Duodenal mucosa (tissue), 2 donors: ENCODE measurements around the gene CDH9.
"Not testable (repeated sequence)": the region's sequence is repeated elsewhere in the genome, so short reads cannot be mapped to it uniquely, and the experiment has no call there.

Experiments used
- H3K27ac ChIP-seq: one replicate; pipeline ENCODE4 v1.7.0; 2013; ENCODE audit warnings: low read depth, low read length
- H3K27me3 ChIP-seq, 2 donors: one replicate each; pipeline ENCODE4 v1.7.0; 2013; ENCODE audit warnings: low read length in 2 of 2, control low read depth in 1 of 2; ENCODE audit not compliant: insufficient read depth in 2 of 2, control insufficient read depth in 1 of 2
- H3K36me3 ChIP-seq, 2 donors: one replicate each; pipeline ENCODE4 v1.7.0; 2013; ENCODE audit warnings: low read length in 2 of 2, control low read depth in 1 of 2; ENCODE audit not compliant: insufficient read depth in 2 of 2, control insufficient read depth in 1 of 2
- H3K4me1 ChIP-seq, 2 donors: one replicate each; pipeline ENCODE4 v1.7.0; 2013; ENCODE audit warnings: low read length in 2 of 2, control low read depth in 1 of 2; ENCODE audit not compliant: insufficient read depth in 2 of 2, control insufficient read depth in 1 of 2
- H3K4me3 ChIP-seq, 2 donors: one replicate each; pipeline ENCODE4 v1.7.0; 2013; ENCODE audit warnings: low read length in 2 of 2, low read depth in 1 of 2
- H3K9ac ChIP-seq, 2 donors: one replicate each; pipeline ENCODE4 v1.7.0; 2013; ENCODE audit warnings: low read length in 2 of 2, low read depth in 1 of 2
- H3K9me3 ChIP-seq, 2 donors: one replicate each; pipeline ENCODE4 v1.7.0; 2013; ENCODE audit warnings: low read length in 2 of 2, control low read depth in 1 of 2; ENCODE audit not compliant: control insufficient read depth in 1 of 2

The CDH9 gene

DNA sequence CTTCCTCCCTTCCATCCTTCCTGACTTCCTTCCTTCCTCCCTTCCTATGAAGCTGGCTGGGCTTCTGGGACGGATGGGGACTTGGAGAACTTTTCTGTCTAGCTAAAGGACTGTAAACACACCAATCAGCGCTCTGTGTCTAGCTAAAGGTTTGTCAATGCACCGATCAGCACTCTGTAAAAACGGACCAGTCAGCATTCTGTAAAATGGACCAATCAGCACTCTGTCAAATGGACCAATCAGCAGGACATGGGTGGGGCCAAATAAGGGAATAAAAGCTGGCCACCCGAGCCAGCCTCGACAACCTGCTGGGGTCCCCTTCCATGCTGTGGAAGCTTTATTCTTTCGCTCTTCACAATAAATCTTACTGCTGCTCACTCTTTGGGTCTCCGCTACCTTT is 185.9 kb downstream of the CDH9 start:
- not testable (repeated sequence) for H3K4me1 ChIP-seq
- H3K9me3 ChIP-seq = peaks cover 17 to 36% of the 10 kb centered on the region in 2 donors

DNA sequence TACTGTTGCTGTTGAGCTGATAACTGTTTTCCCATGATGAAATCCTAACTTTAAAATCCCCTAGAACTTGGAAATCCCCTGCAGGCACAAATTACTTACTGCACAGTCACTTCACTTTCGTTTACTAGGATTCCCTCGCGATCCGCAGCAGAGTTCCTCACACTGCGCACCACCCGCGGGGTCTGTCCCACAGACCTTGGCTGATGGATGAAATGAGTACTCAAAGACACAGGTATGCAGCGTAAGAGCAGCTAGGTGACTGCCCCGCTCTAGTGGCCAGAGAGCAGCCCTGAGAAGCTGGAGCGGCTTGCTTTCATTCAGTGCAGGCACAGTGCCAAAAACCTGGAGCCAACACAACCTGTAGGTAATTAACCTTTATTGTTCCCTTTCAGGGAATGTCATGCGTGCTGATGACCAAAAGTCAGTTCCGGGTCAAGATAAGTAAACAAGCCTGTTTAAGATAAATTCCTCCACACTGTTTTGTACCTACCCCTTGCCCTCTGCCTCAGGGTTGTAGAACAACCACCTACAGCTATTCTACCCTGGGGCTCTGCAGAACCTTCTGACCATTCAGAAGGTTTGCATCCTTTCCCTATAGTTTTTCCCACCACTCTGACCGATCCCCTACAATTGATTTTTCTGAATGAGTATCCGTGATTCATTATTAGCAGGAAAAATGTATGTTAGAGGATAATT is 191.2 kb downstream of the CDH9 start:
- Histone ChIP-seq H3K4me3 (no peak overlapping the region), H3K36me3 (no peaks in the 10 kb centered on the region), H3K9me3 (peaks cover 0 to 14% of the 10 kb centered on the region in 2 donors), H3K4me1 (no peaks in the 10 kb centered on the region), H3K27ac (no peak overlapping the region), H3K9ac (no peak overlapping the region), H3K27me3 (no peaks in the 10 kb centered on the region)

More for the DNA sequence above, 185.9 kb downstream of the CDH9 start:
- H3K27ac ChIP-seq, H3K27me3 ChIP-seq, H3K9ac ChIP-seq, H3K36me3 ChIP-seq, H3K4me3 ChIP-seq: not testable (repeated sequence)

DNA sequence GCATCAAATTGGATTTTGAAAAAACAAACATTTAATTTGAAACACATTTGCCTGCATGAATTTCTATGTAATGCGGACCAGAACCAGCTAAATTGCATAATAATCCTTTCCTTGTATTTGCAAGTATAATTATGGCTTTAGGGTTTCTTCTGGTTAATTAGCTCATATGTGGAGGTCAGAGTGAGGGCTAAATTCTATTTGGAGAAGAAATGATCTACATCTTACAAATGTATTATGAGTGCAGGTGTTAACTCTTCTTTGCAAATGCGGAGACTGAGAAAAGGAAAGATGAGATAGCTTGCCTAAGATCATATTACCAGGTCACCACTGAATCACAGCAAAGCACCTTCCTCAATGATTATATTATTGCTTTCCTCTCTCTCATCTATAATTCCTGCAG is 194.7 kb downstream of the CDH9 start:
- no peak overlapping the region for H3K4me3 ChIP-seq
- H3K27ac ChIP-seq = no peak overlapping the region
- no peaks in the 10 kb centered on the region for H3K36me3 ChIP-seq
- H3K27me3 ChIP-seq = no peaks in the 10 kb centered on the region
- no peak overlapping the region for H3K9ac ChIP-seq
- H3K9me3 ChIP-seq = peaks cover 0 to 7% of the 10 kb centered on the region in 2 donors
- no peaks in the 10 kb centered on the region for H3K4me1 ChIP-seq

DNA sequence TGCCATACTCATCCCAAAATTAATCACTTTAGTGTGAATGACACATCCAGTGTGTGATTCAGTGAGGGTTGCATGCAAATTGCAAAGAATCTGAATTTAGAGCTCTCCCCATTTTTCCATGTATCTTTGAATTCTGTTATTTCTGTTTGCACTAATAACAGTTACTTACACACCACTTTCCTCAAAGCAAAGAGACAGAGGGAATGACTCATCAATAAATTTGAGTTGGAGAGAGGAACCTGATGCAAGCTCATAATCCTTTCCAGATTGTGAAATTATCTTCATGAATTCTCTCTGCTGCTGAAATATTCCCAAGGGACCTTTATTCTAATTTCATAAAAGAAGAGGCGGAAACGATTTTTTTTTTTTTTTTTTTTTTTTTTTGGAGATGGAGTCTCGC is 204.8 kb downstream of the CDH9 start:
- Histone ChIP-seq H3K9me3 (peaks cover under 1 to 6% of the 10 kb centered on the region in 2 donors), H3K36me3 (no peaks in the 10 kb centered on the region), H3K27me3 (no peaks in the 10 kb centered on the region), H3K4me1 (no peaks in the 10 kb centered on the region), H3K27ac (no peak overlapping the region), H3K9ac (no peak overlapping the region), H3K4me3 (no peak overlapping the region)
